Astrocyte of the cerebellum (primary cell): ENCODE data around the gene MYH9.

Source experiments
- DNase-seq: peaks from one replicate; pipeline ENCODE4 v3.0.0-alpha.2; 2011; ENCODE audit warnings: low read depth
- H3K4me3 ChIP-seq: 2 replicates; pipeline ENCODE4 v1.5.1; 2011; ENCODE audit warnings: mild to moderate bottlenecking, low read depth, low read length, moderate library complexity
- CTCF ChIP-seq: IDR thresholded peaks from 2 replicates; pipeline ENCODE4 v1.5.1; 2012; ENCODE audit warnings: low read length, low read depth, moderate library complexity, mild to moderate bottlenecking; ENCODE audit errors: missing control alignments
- in situ Hi-C: cut with HindIII; loops from 2 replicates; pipeline ENCODE4 v1.10.0; 2017; ENCODE audit warnings: low sequenced_read_pairs

The MYH9 gene

DNA sequence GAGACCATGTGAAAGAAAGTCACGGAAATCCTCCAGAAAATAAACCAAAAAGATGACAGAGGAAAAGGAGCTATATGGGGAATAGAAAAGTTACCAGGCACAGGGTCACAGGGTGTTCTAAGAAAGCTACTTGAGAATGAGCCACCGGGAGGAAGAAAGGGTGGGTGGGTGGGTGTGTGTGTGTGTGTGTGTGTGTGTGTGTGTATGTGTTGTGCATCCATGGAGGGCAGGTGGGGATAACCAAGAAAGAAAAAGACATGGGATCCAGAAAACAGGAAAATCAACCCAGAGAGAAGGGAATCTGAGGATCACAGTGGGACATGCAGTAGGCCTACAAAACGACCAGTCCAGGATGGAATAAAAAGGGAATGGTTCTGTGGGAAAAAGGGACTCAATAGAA lies 152.2 kb downstream of the MYH9 start:
- no peak for TF ChIP-seq CTCF
- in situ Hi-C loops, result no loop called here
- no peak for DNase-seq
- no peak overlapping the region for H3K4me3 ChIP-seq

GRCh38 chr22:36234919-36235318 lies 152.8 kb downstream of the MYH9 start:
- in situ Hi-C loops, result no loop called here
- H3K4me3 ChIP-seq, result no peak overlapping the region
- no peak for TF ChIP-seq CTCF
- no peak for DNase-seq

DNA sequence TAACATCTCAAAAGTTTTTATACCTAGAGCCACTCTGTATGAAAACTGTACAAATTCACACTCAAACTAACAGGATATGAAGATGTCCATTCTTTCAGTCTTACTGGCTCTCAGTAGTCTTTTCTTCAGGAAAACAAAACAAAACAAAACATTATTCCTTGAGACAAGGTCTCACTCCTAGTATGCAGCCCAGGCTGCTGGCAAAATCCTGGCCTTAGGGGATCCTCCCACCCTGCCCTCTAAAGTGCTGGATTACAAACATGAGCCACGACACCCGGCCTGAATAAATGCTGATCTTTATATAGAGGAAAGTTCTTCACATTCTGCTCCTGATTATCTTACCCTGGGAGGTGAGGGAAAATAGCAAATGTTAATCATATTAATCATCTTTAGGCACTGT lies 153.6 kb downstream of the MYH9 start:
- H3K4me3 ChIP-seq, result no peak overlapping the region
- in situ Hi-C loops, result no loop called here
- no peak for TF ChIP-seq CTCF

GRCh38 chr22:36233796-36234195 lies 154.0 kb downstream of the MYH9 start:
- H3K4me3 ChIP-seq, result no peak overlapping the region
- in situ Hi-C loops, result no loop called here
- no peak for DNase-seq
- TF ChIP-seq CTCF, result no peak

More for the DNA sequence above, 153.6 kb downstream of the MYH9 start:
- DNase-seq, result no peak

- TF ChIP-seq CTCF, result no peak
- no peak for DNase-seq
- in situ Hi-C loops, result no loop called here
- H3K4me3 ChIP-seq, result no peak overlapping the region
Measured at GRCh38 chr22:36232715-36233401, 154.9 kb downstream of the MYH9 start.
